HG03571 (cell line): ENCODE results near the gene APPL2.

Experiments
- ATAC-seq: cut with Tn5 transposase; IDR thresholded peaks from one replicate; pipeline ENCODE4 v1.9.1; 2021; ENCODE audit not compliant: unreplicated experiment

The APPL2 gene

GRCh38 chr12:105235732-105236476, at the start of gene APPL2:
Gene APPL2 (minus strand): TSS chr12:105236174. CDS start chr12:105236012, 162 bp downstream.
- ATAC-seq, result peak; percentile 82

GRCh38 chr12:105285378-105285777, 49.4 kb upstream of the APPL2 start:
- ATAC-seq, result no peak

- ATAC-seq, result no peak
These were observed 45.7 kb upstream of the APPL2 start for GRCh38 chr12:105281694-105282049.

GRCh38 chr12:105280966-105281693, 45.2 kb upstream of the APPL2 start:
- ATAC-seq, result no peak

GRCh38 chr12:105279460-105280056, 43.6 kb upstream of the APPL2 start:
- ATAC-seq, result no peak

- no peak for ATAC-seq
These were observed 42.2 kb upstream of the APPL2 start for GRCh38 chr12:105278043-105278697.

GRCh38 chr12:105275997-105276733, 40.2 kb upstream of the APPL2 start:
- no peak for ATAC-seq

GRCh38 chr12:105274571-105274970, 38.6 kb upstream of the APPL2 start:
- ATAC-seq, result no peak

GRCh38 chr12:105273601-105274000, 37.6 kb upstream of the APPL2 start:
- ATAC-seq, result no peak

GRCh38 chr12:105272814-105273416, 36.9 kb upstream of the APPL2 start:
- no peak for ATAC-seq

- ATAC-seq, result no peak
These were observed 36.2 kb upstream of the APPL2 start for GRCh38 chr12:105272152-105272551.

- no peak for ATAC-seq
These were observed 35.4 kb upstream of the APPL2 start for GRCh38 chr12:105271364-105271763.

- no peak for ATAC-seq
These were observed 34.8 kb upstream of the APPL2 start for GRCh38 chr12:105270671-105271255.

GRCh38 chr12:105267711-105268110, 31.7 kb upstream of the APPL2 start:
- no peak for ATAC-seq

- no peak for ATAC-seq
These were observed 28.8 kb upstream of the APPL2 start for GRCh38 chr12:105264771-105265170.

GRCh38 chr12:105262461-105263184, 26.6 kb upstream of the APPL2 start:
- ATAC-seq, result no peak

- no peak for ATAC-seq
These were observed 25.0 kb upstream of the APPL2 start for GRCh38 chr12:105261010-105261409.

- no peak for ATAC-seq
These were observed 23.3 kb upstream of the APPL2 start for GRCh38 chr12:105259226-105259625.

GRCh38 chr12:105257321-105257728, 21.4 kb upstream of the APPL2 start:
- no peak for ATAC-seq
